ENCODE data around the gene HIPK2.
"Not testable (repeated sequence)": the region's sequence is repeated elsewhere in the genome, so short reads cannot be mapped to it uniquely, and the experiment has no call there.

Gene HIPK2

DNA sequence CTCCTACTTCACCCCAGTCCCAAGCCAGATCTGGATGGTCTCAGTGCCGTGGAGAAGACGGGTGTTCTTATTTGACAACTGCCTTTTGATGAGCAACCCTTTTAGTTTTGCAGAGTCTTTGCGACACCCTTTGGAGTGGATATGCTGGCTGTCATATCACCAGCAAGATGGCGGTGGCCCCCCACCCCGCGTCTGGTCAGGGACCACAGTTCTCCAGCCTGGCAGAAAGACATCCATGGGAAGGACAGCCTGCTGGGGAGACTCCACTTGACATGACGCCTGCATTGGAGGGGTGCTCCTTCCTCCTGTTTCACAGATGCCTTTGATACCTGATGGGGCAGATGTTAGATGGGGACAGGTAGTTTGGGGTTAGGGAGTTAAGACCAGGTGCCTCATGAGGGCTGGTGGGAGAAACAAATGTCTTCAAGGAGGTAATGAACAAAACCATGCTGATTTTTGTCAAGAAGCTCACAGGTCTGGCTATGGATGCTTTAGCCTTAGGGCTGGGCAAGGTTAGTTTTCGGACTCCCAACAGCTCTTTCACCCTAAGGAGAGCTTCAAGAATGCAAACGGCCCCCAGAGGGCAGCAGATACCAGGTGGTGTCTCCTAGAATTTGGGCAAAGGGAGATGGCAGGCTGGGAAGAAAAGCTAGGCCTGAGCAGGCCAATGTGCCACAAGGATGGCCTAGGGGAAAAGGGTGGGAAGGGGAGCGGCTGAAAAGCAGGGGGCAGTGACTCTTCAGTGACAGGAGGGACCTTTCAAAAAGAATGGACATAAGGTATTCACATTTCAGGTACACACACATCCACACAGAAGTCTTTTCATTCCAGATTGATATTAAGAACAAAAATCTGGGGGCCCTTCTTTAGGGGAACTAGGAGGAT is 159.1 kb downstream of the HIPK2 start:
- Histone ChIP-seq H3K56ac (ENCODE audit: low read length) (no peak overlapping the region), H3K4me2 (ENCODE audit: low read length) (no peak overlapping the region), H3K18ac (ENCODE audit: low read length) (no peak overlapping the region), H2AK5ac (ENCODE audit: low read length) (no peak overlapping the region), H3K4me1 (ENCODE audit: control insufficient read depth, low read depth, low read length) (no peaks in the 10 kb centered on the region), H3K23ac (ENCODE audit: low read length) (no peak overlapping the region), H3K27me3 (ENCODE audit: insufficient read depth, low read length, poor library complexity) (no peaks in the 10 kb centered on the region), H3K27ac (ENCODE audit: low read depth, low read length) (no peak overlapping the region), H3K36me3 (ENCODE audit: control insufficient read depth, insufficient read depth, low read length) (peaks cover 1% of the 10 kb centered on the region), H3K4ac (ENCODE audit: low read depth, low read length) (no peak overlapping the region), H4K8ac (ENCODE audit: low read depth, low read length) (no peak overlapping the region), H2BK120ac (ENCODE audit: low read depth, low read length) (no peak overlapping the region), H2BK15ac (replicated peaks; ENCODE audit: low read depth) (no peak overlapping the region), H3K4me3 (ENCODE audit: low read length) (no peak overlapping the region), H3K79me1 (ENCODE audit: low read length) (no peaks in the 10 kb centered on the region), H3K79me2 (ENCODE audit: control insufficient read depth, insufficient read depth, low read length) (no peaks in the 10 kb centered on the region), H2BK5ac (ENCODE audit: low read length) (no peak overlapping the region), H4K5ac (ENCODE audit: low read length) (no peak overlapping the region), H3K9ac (ENCODE audit: low read length) (no peak overlapping the region)
- peak; percentile 64 for DNase-seq
- no CpG with 5 or more reads among the region's 10 CpGs for WGBS (ENCODE audit: extremely low coverage, insufficient coverage, low lambda C conversion rate)

DNA sequence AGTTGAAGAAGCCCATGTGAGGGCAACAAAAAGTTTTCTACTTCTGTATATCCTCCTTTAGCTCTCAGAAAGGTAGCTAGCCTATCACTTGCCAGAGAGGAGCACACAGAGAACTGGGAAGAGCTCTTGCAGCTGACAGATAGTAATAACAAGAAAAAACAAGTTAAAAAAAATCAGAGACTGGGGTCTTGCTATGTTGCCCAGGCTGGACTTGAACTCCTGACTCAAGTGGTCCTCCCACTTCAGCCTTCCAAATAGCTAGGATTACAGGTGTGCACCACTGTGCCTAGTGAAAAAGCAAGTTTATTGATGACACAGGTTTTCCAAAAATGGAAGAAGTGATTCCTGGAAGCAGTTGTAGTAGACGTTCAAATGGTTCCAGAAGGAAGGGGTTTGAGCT is 160.7 kb downstream of the HIPK2 start:
- H3K4me1 ChIP-seq (ENCODE audit: control insufficient read depth, low read depth, low read length) = no peaks in the 10 kb centered on the region
- no peak overlapping the region for H4K8ac ChIP-seq (ENCODE audit: low read depth, low read length)
- H3K56ac ChIP-seq (ENCODE audit: low read length) = no peak overlapping the region
- DNase-seq = no peak
- WGBS (ENCODE audit: extremely low coverage, insufficient coverage, low lambda C conversion rate) = no CpG with 5 or more reads among the region's 1 CpG
- H2BK15ac ChIP-seq (replicated peaks; ENCODE audit: low read depth) = no peak overlapping the region
- no peak overlapping the region for H3K27ac ChIP-seq (ENCODE audit: low read depth, low read length)
- H4K5ac ChIP-seq (ENCODE audit: low read length) = no peak overlapping the region
- no peak overlapping the region for H3K4ac ChIP-seq (ENCODE audit: low read depth, low read length)
- H3K9ac ChIP-seq (ENCODE audit: low read length) = no peak overlapping the region
- H3K36me3 ChIP-seq (ENCODE audit: control insufficient read depth, insufficient read depth, low read length) = peaks cover 1% of the 10 kb centered on the region
- H3K18ac ChIP-seq (ENCODE audit: low read length) = no peak overlapping the region
- H3K23ac ChIP-seq (ENCODE audit: low read length) = no peak overlapping the region
- H3K27me3 ChIP-seq (ENCODE audit: insufficient read depth, low read length, poor library complexity) = no peaks in the 10 kb centered on the region
- no peak overlapping the region for H2BK5ac ChIP-seq (ENCODE audit: low read length)
- no peak overlapping the region for H2AK5ac ChIP-seq (ENCODE audit: low read length)
- no peaks in the 10 kb centered on the region for H3K79me2 ChIP-seq (ENCODE audit: control insufficient read depth, insufficient read depth, low read length)
- no peak overlapping the region for H3K4me2 ChIP-seq (ENCODE audit: low read length)
- no peaks in the 10 kb centered on the region for H3K79me1 ChIP-seq (ENCODE audit: low read length)
- no peak overlapping the region for H2BK120ac ChIP-seq (ENCODE audit: low read depth, low read length)
- H3K4me3 ChIP-seq (ENCODE audit: low read length) = no peak overlapping the region

DNA sequence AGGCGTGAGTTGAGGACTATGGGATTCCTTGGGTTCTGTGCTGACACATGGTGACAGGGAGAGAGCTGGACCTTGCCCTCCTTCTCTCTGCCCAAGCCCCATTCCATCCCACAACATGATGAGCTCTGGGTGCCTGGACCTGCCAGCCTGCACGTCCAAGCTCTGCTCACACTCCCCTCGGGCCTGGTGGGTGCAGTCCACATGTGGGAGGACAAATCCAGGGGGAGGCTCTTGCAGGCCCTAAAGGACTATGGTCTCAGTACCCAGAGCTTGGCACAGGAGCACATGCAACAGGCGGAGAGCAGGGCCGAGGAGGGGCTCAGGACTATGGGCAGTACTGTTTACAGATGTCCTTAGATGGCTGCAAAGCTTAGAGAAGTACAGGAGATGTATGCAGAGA is 162.9 kb downstream of the HIPK2 start:
- no peak overlapping the region for H3K18ac ChIP-seq (ENCODE audit: low read length)
- H3K36me3 ChIP-seq (ENCODE audit: control insufficient read depth, insufficient read depth, low read length) = no peaks in the 10 kb centered on the region
- H3K4ac ChIP-seq (ENCODE audit: low read depth, low read length) = no peak overlapping the region
- H4K5ac ChIP-seq (ENCODE audit: low read length) = no peak overlapping the region
- no peaks in the 10 kb centered on the region for H3K27me3 ChIP-seq (ENCODE audit: insufficient read depth, low read length, poor library complexity)
- no peak overlapping the region for H3K4me3 ChIP-seq (ENCODE audit: low read length)
- no peak overlapping the region for H2BK5ac ChIP-seq (ENCODE audit: low read length)
- H3K23ac ChIP-seq (ENCODE audit: low read length) = no peak overlapping the region
- no peak overlapping the region for H2AK5ac ChIP-seq (ENCODE audit: low read length)
- no peaks in the 10 kb centered on the region for H3K79me2 ChIP-seq (ENCODE audit: control insufficient read depth, insufficient read depth, low read length)
- H3K9ac ChIP-seq (ENCODE audit: low read length) = no peak overlapping the region
- no peaks in the 10 kb centered on the region for H3K79me1 ChIP-seq (ENCODE audit: low read length)
- no CpG with 5 or more reads among the region's 5 CpGs for WGBS (ENCODE audit: extremely low coverage, insufficient coverage, low lambda C conversion rate)
- H2BK120ac ChIP-seq (ENCODE audit: low read depth, low read length) = no peak overlapping the region
- no peak overlapping the region for H3K56ac ChIP-seq (ENCODE audit: low read length)
- no peak overlapping the region for H3K4me2 ChIP-seq (ENCODE audit: low read length)
- no peak for DNase-seq
- no peak overlapping the region for H3K27ac ChIP-seq (ENCODE audit: low read depth, low read length)
- H3K4me1 ChIP-seq (ENCODE audit: control insufficient read depth, low read depth, low read length) = no peaks in the 10 kb centered on the region
- H4K8ac ChIP-seq (ENCODE audit: low read depth, low read length) = no peak overlapping the region
- H2BK15ac ChIP-seq (replicated peaks; ENCODE audit: low read depth) = no peak overlapping the region

DNA sequence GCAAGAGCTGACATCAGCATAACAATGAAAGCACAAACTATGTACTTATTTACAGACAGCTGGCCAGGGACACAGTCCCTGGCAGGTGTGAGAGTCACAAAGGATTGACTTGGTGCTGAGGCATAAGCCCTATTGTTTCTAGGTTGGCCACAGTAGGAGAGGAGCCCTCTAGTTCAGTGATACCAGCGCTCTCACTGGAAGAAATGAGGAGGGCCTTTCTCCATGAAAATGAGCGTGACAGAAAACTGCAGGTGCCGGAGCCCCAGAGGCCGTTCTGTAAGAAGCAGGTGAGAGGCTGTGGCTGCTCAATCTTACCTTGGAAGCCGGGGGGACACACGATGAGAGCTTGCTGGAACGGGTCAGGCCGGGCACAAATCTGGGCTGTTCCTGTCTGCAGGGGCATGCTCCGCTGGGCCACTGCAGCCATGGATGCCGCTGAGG is 163.8 kb downstream of the HIPK2 start:
- no peaks in the 10 kb centered on the region for H3K36me3 ChIP-seq (ENCODE audit: control insufficient read depth, insufficient read depth, low read length)
- no peak for DNase-seq

DNA sequence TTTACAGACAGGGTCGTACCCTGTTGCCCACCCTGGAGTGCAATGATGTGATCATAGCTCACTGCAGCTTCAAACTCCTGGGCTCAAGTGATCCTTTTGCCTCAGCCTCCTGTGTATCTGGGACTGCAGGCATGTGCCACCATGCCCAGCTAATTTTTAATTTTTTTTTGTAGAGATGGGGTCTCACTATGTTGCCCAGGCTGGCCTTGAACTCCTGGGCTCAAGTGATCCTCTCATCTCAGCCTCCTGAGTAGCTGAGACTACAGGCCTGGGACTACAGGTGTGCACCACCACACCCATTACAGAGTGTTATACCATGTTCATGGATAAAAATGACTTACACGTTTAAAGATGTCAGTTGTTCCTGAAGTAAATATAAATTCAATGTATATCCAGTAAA is 166.2 kb downstream of the HIPK2 start:
- not testable (repeated sequence) for H3K36me3 ChIP-seq (ENCODE audit: control insufficient read depth, insufficient read depth, low read length); H3K9ac ChIP-seq (ENCODE audit: low read length); H3K23ac ChIP-seq (ENCODE audit: low read length); H4K8ac ChIP-seq (ENCODE audit: low read depth, low read length); H2BK15ac ChIP-seq (replicated peaks; ENCODE audit: low read depth); H3K4ac ChIP-seq (ENCODE audit: low read depth, low read length); H3K27me3 ChIP-seq (ENCODE audit: insufficient read depth, low read length, poor library complexity); H3K56ac ChIP-seq (ENCODE audit: low read length); H2BK120ac ChIP-seq (ENCODE audit: low read depth, low read length); H4K5ac ChIP-seq (ENCODE audit: low read length); H3K18ac ChIP-seq (ENCODE audit: low read length); DNase-seq; H3K79me1 ChIP-seq (ENCODE audit: low read length); H3K4me2 ChIP-seq (ENCODE audit: low read length); H3K4me1 ChIP-seq (ENCODE audit: control insufficient read depth, low read depth, low read length); H2BK5ac ChIP-seq (ENCODE audit: low read length); H3K27ac ChIP-seq (ENCODE audit: low read depth, low read length); H2AK5ac ChIP-seq (ENCODE audit: low read length); H3K4me3 ChIP-seq (ENCODE audit: low read length); H3K79me2 ChIP-seq (ENCODE audit: control insufficient read depth, insufficient read depth, low read length)
- WGBS (ENCODE audit: extremely low coverage, insufficient coverage, low lambda C conversion rate) = no CpG with 5 or more reads among the region's 2 CpGs

More for the DNA sequence above, 163.8 kb downstream of the HIPK2 start:
- H3K4me1 ChIP-seq (ENCODE audit: control insufficient read depth, low read depth, low read length) = no peaks in the 10 kb centered on the region
- H2BK120ac ChIP-seq (ENCODE audit: low read depth, low read length) = no peak overlapping the region
- no peak overlapping the region for H3K23ac ChIP-seq (ENCODE audit: low read length)
- H3K79me1 ChIP-seq (ENCODE audit: low read length) = no peaks in the 10 kb centered on the region
- no peak overlapping the region for H4K8ac ChIP-seq (ENCODE audit: low read depth, low read length)
- H3K4ac ChIP-seq (ENCODE audit: low read depth, low read length) = no peak overlapping the region
- H3K4me3 ChIP-seq (ENCODE audit: low read length) = no peak overlapping the region
- H3K9ac ChIP-seq (ENCODE audit: low read length) = no peak overlapping the region
- H3K4me2 ChIP-seq (ENCODE audit: low read length) = no peak overlapping the region
- H3K27ac ChIP-seq (ENCODE audit: low read depth, low read length) = no peak overlapping the region
- no peak overlapping the region for H2AK5ac ChIP-seq (ENCODE audit: low read length)
- H2BK5ac ChIP-seq (ENCODE audit: low read length) = no peak overlapping the region
- no peak overlapping the region for H3K18ac ChIP-seq (ENCODE audit: low read length)
- no peak overlapping the region for H2BK15ac ChIP-seq (replicated peaks; ENCODE audit: low read depth)
- no peak overlapping the region for H4K5ac ChIP-seq (ENCODE audit: low read length)
- no peak overlapping the region for H3K56ac ChIP-seq (ENCODE audit: low read length)
- H3K79me2 ChIP-seq (ENCODE audit: control insufficient read depth, insufficient read depth, low read length) = no peaks in the 10 kb centered on the region
- no CpG with 5 or more reads among the region's 10 CpGs for WGBS (ENCODE audit: extremely low coverage, insufficient coverage, low lambda C conversion rate)
- H3K27me3 ChIP-seq (ENCODE audit: insufficient read depth, low read length, poor library complexity) = no peaks in the 10 kb centered on the region

DNA sequence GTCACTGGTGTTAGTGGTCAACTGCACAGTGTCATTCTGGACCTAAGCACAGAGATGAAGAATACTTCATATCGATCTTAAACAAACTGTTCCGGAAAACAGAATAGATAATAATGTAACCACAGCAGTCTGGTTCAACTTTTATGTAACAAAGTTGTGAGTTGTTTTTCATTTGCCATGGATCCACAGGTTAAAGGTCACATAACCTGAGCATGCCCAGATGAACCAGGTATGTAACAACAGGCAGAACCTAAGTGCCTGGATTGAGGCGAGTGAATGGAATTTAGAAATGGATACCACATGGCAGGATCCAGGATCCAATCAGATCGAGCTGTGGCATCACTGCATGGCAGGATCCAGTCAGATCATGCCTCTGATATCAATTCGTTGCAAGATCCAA is 167.2 kb downstream of the HIPK2 start:
- Histone ChIP-seq H3K23ac (ENCODE audit: low read length) (no peak overlapping the region), H3K36me3 (ENCODE audit: control insufficient read depth, insufficient read depth, low read length) (no peaks in the 10 kb centered on the region), H4K8ac (ENCODE audit: low read depth, low read length) (no peak overlapping the region), H3K27ac (ENCODE audit: low read depth, low read length) (no peak overlapping the region), H3K56ac (ENCODE audit: low read length) (no peak overlapping the region), H2BK5ac (ENCODE audit: low read length) (no peak overlapping the region), H2BK120ac (ENCODE audit: low read depth, low read length) (no peak overlapping the region), H3K4ac (ENCODE audit: low read depth, low read length) (no peak overlapping the region), H2BK15ac (replicated peaks; ENCODE audit: low read depth) (no peak overlapping the region), H3K4me2 (ENCODE audit: low read length) (no peak overlapping the region), H3K9ac (ENCODE audit: low read length) (no peak overlapping the region), H2AK5ac (ENCODE audit: low read length) (no peak overlapping the region), H3K18ac (ENCODE audit: low read length) (no peak overlapping the region), H3K79me2 (ENCODE audit: control insufficient read depth, insufficient read depth, low read length) (no peaks in the 10 kb centered on the region), H3K4me3 (ENCODE audit: low read length) (no peak overlapping the region), H4K5ac (ENCODE audit: low read length) (no peak overlapping the region), H3K4me1 (ENCODE audit: control insufficient read depth, low read depth, low read length) (no peaks in the 10 kb centered on the region), H3K27me3 (ENCODE audit: insufficient read depth, low read length, poor library complexity) (no peaks in the 10 kb centered on the region), H3K79me1 (ENCODE audit: low read length) (no peaks in the 10 kb centered on the region)
- no CpG with 5 or more reads among the region's 5 CpGs for WGBS (ENCODE audit: extremely low coverage, insufficient coverage, low lambda C conversion rate)
- no peak for DNase-seq
